OCI-LY1 (cell line): ENCODE data around the gene CCR3.

Source experiments
- H2AFZ ChIP-seq: fragments of 200-600 bp; sonication (generic), shearing (Covaris generic); 2 replicates; pipeline ENCODE4 v1.6.0; 2014; ENCODE audit warnings: antibody characterized with exemption, mild to moderate bottlenecking, low read length
- H3F3A ChIP-seq: fragments of 200-600 bp; sonication (generic), shearing (Covaris generic); 2 replicates; pipeline ENCODE4 v1.6.0; 2014; ENCODE audit warnings: mild to moderate bottlenecking, antibody characterized with exemption, low read length, moderate library complexity; ENCODE audit not compliant: insufficient read depth
- H3K27ac ChIP-seq: fragments of 200-600 bp; sonication (generic); 2 replicates; pipeline ENCODE4 v1.5.1; 2014; ENCODE audit warnings: low read length, mixed run types, mild to moderate bottlenecking, low read depth; ENCODE audit not compliant: poor library complexity, severe bottlenecking
- H3K27me3 ChIP-seq: fragments of 200-600 bp; sonication (generic); 2 replicates; pipeline ENCODE4 v1.6.0; 2014; ENCODE audit warnings: antibody characterized with exemption, mild to moderate bottlenecking, low read length, moderate library complexity; ENCODE audit not compliant: insufficient read depth
- H3K36me3 ChIP-seq: fragments of 200-600 bp; sonication (generic); 2 replicates; pipeline ENCODE4 v1.6.1; 2014; ENCODE audit warnings: mild to moderate bottlenecking, antibody characterized with exemption, low read length, moderate library complexity, mixed read lengths; ENCODE audit not compliant: insufficient read depth
- H3K4me1 ChIP-seq: fragments of 200-600 bp; sonication (generic); 2 replicates; pipeline ENCODE4 v1.5.1; 2014; ENCODE audit warnings: mild to moderate bottlenecking, low read length, moderate library complexity; ENCODE audit not compliant: insufficient read depth, severe bottlenecking
- H3K4me2 ChIP-seq: fragments of 200-600 bp; sonication (generic), shearing (Covaris generic); 2 replicates; pipeline ENCODE4 v1.6.1; 2014; ENCODE audit warnings: low read length
- H3K4me3 ChIP-seq: fragments of 200-600 bp; sonication (generic); 2 replicates; pipeline ENCODE4 v1.5.1; 2014; ENCODE audit warnings: low read length, low read depth, mild to moderate bottlenecking, mixed read lengths; ENCODE audit not compliant: poor library complexity, severe bottlenecking
- H3K79me2 ChIP-seq: fragments of 200-600 bp; shearing (Covaris generic); 2 replicates; pipeline ENCODE4 v1.6.1; 2016; ENCODE audit warnings: mixed run types, low read length, mixed read lengths; ENCODE audit not compliant: insufficient read depth
- H3K9ac ChIP-seq: fragments of 200-600 bp; sonication (generic), shearing (Covaris generic); 2 replicates; pipeline ENCODE4 v1.6.1; 2014; ENCODE audit warnings: mild to moderate bottlenecking, low read length, mixed read lengths
- H3K9me2 ChIP-seq: fragments of 200-600 bp; sonication (generic), shearing (Covaris generic); 2 replicates; pipeline ENCODE4 v1.6.1; 2014; ENCODE audit warnings: low read depth, mild to moderate bottlenecking, low read length, mixed read lengths
- H3K9me3 ChIP-seq: fragments of 200-600 bp; shearing (Covaris generic); 2 replicates; pipeline ENCODE4 v1.6.1; 2014; ENCODE audit warnings: low read length, mixed read lengths
- H4K20me1 ChIP-seq: fragments of 200-600 bp; sonication (generic), shearing (Covaris generic); 2 replicates; pipeline ENCODE4 v1.6.0; 2016; ENCODE audit warnings: mild to moderate bottlenecking, low read length; ENCODE audit not compliant: insufficient read depth
- CTCF ChIP-seq: fragments of 200-600 bp; sonication (generic), shearing (Covaris generic); IDR thresholded peaks from 2 replicates; pipeline ENCODE4 v1.5.1; 2017; ENCODE audit warnings: mild to moderate bottlenecking, antibody characterized with exemption, low read length, moderate library complexity, mixed read lengths

The CCR3 gene

GRCh38 chr3:46316206-46316605 is 73.9 kb downstream of the CCR3 start:
- Histone ChIP-seq H2AFZ (no peak overlapping the region), H3K79me2 (no peaks in the 10 kb centered on the region), H3K4me3 (no peak overlapping the region), H3K36me3 (no peaks in the 10 kb centered on the region), H3K4me1 (no peaks in the 10 kb centered on the region), H3K27ac (no peak overlapping the region), H3K9ac (no peak overlapping the region), H3K9me2 (no peaks in the 10 kb centered on the region), H3F3A (no peaks in the 10 kb centered on the region), H4K20me1 (no peaks in the 10 kb centered on the region), H3K27me3 (no peaks in the 10 kb centered on the region), H3K9me3 (0 out of 2 replicates have a peak, but pooled peaks cover 2% of the 10 kb centered on the region), H3K4me2 (no peak overlapping the region)
- TF ChIP-seq CTCF = no peak
